ENCODE measurements around the gene CD6. TPM values are rescaled to one million over a fixed set of nuclear protein-coding genes. Genes with fewer than 3 reads are reported as not detected.

CD6 gene
- total RNA-seq, 1 experiment from 2014 or later = not detected

DNA sequence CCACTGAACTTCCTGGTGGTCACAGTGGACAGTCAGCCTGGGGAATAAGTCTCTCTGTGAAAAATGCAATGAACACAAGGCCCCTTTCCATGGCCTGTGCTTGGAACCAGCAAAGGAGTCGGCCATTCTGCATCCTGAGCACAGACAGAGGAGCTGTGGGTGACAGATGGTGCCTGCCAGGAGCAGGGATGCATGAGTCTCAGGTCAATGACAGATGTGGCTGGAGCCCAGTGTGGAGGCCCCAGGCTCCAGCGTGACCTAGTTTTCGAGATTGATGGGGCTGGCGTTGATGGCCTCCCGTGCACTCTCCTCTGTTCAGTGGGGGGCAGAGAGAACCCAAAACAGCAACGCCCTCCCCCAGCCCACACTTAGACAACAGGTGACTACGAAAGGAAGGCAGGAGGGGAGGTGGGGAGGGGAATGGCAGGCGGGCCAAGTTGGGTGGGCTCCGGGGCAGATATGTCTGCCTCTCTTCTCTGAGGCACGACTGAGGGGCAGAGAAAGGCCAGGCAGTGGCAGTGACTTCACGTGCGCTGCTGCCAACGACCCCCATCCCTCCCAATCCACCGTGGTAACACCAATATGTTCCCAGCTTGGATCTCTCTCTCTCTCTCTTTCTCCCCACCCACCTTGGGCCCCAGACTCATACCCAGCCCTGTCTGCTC, 96.4 kb downstream of the CD6 start:
- no peak overlapping the region for H3K56ac ChIP-seq (ENCODE audit: insufficient read length, low read depth, low read length)
- H3T11ph ChIP-seq (ENCODE audit: low read length) = no peak overlapping the region
- H3K4me3 Mint-ChIP-seq = no peak overlapping the region; a peak in 1 of 5 replicates
- H3K23me2 ChIP-seq (ENCODE audit: insufficient read length, low read depth, low read length, poor library complexity, severe bottlenecking) = no peaks in the 10 kb centered on the region
- no peaks in the 10 kb centered on the region for H3K4me1 ChIP-seq (ENCODE audit: insufficient read depth, low read length)
- no peak overlapping the region for H2BK120ac ChIP-seq (ENCODE audit: low read depth, low read length, poor library complexity, severe bottlenecking)
- no peak overlapping the region for H2BK5ac ChIP-seq (ENCODE audit: insufficient read length, low read length)
- H3K4ac ChIP-seq (ENCODE audit: low read depth, low read length) = no peak overlapping the region
- TF ChIP-seq, protein P1, sequence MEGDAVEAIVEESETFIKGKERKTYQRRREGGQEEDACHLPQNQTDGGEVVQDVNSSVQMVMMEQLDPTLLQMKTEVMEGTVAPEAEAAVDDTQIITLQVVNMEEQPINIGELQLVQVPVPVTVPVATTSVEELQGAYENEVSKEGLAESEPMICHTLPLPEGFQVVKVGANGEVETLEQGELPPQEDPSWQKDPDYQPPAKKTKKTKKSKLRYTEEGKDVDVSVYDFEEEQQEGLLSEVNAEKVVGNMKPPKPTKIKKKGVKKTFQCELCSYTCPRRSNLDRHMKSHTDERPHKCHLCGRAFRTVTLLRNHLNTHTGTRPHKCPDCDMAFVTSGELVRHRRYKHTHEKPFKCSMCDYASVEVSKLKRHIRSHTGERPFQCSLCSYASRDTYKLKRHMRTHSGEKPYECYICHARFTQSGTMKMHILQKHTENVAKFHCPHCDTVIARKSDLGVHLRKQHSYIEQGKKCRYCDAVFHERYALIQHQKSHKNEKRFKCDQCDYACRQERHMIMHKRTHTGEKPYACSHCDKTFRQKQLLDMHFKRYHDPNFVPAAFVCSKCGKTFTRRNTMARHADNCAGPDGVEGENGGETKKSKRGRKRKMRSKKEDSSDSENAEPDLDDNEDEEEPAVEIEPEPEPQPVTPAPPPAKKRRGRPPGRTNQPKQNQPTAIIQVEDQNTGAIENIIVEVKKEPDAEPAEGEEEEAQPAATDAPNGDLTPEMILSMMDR (conservative IDR thresholded peaks at IDR 0.05) = no peak
- no peak overlapping the region for H2BK15ac ChIP-seq (ENCODE audit: low read depth, low read length)
- H3K27me3 Mint-ChIP-seq (ENCODE audit: low read depth) = peaks cover 9% of the 10 kb centered on the region
- H3K4me1 Mint-ChIP-seq = peaks cover 3 to 4% of the 10 kb centered on the region in 2 experiments
- H3K36me3 Mint-ChIP-seq (ENCODE audit: insufficient read depth in 1 of 3, low read depth in 3 of 3) = no peaks in the 10 kb centered on the region
- no peak overlapping the region for H4K5ac ChIP-seq (ENCODE audit: insufficient read length, low read depth, low read length)
- H3K9me3 ChIP-seq (ENCODE audit: control insufficient read depth, low read depth, low read length) = no peaks in the 10 kb centered on the region
- no peaks in the 10 kb centered on the region for H4K20me1 ChIP-seq (ENCODE audit: control insufficient read depth, insufficient read depth, insufficient read length)
- H2BK12ac ChIP-seq (ENCODE audit: insufficient read length, low read depth, low read length) = no peak overlapping the region
- no peak overlapping the region for H3K18ac ChIP-seq (ENCODE audit: insufficient read length, low read depth, low read length)
- H2BK20ac ChIP-seq (ENCODE audit: low read depth, low read length, poor library complexity, severe bottlenecking) = no peak overlapping the region
- no peak overlapping the region for H3K4me2 ChIP-seq (ENCODE audit: insufficient read depth, insufficient read length, low read length)
- H3K79me1 ChIP-seq (ENCODE audit: insufficient read depth, low read depth, low read length, poor library complexity, severe bottlenecking) = no peaks in the 10 kb centered on the region
- H3K79me2 ChIP-seq (ENCODE audit: insufficient read depth, low read length) = no peaks in the 10 kb centered on the region
- no peak overlapping the region for H3K27ac Mint-ChIP-seq
- no peak overlapping the region for H3K27ac ChIP-seq (ENCODE audit: insufficient read length, low read depth, low read length)
- no peak overlapping the region for H4K91ac ChIP-seq (ENCODE audit: insufficient read length, low read depth, low read length)
- no peaks in the 10 kb centered on the region for H3K27me3 ChIP-seq (ENCODE audit: insufficient read depth, low read length)
- peak; percentile 11 for DNase-seq
- no peaks in the 10 kb centered on the region for H3K9me3 Mint-ChIP-seq
- H2AK5ac ChIP-seq (ENCODE audit: insufficient read length, low read length) = no peak overlapping the region
- WGBS (ENCODE audit: extremely low coverage, insufficient read length, low lambda C conversion rate) = no CpG with 5 or more reads among the region's 14 CpGs
- no peak overlapping the region for H2AFZ ChIP-seq (ENCODE audit: low read length)
- H3K23ac ChIP-seq (ENCODE audit: insufficient read length, low read depth, low read length) = no peak overlapping the region
- H3K14ac ChIP-seq (ENCODE audit: insufficient read depth, low read length) = no peak overlapping the region; the same call in 1 of the 2 replicates
- H4K8ac ChIP-seq (replicated peaks; ENCODE audit: insufficient read length, low read depth, low read length) = no peak overlapping the region
- H3K9ac ChIP-seq (ENCODE audit: extremely low read depth, insufficient read length, low read length) = no peak overlapping the region

Data from H9 (cell line).